Gastrocnemius medialis (tissue), 4 donors: ENCODE results near the gene TPT1. TPM values are rescaled to one million over a fixed set of nuclear protein-coding genes. Genes with fewer than 3 reads are reported as not detected.

Experiments
- ATAC-seq, 2 donors: fragments of 150-250 bp; one replicate each; pipeline ENCODE4 v1.9.1; 2016
- DNase-seq, 2 donors: peaks; one replicate each; pipeline ENCODE4 v3.0.0-alpha.2; 2019
- H3K27ac ChIP-seq, 4 donors: fragments of 200-600 bp; sonication (generic); 1 replicate in 1 of 4; 2 replicates in 3 of 4; pipeline ENCODE4 v1.5.1; 2016 to 2018; ENCODE audit warnings: mild to moderate bottlenecking in 2 of 4, moderate library complexity in 1 of 4
- H3K27me3 ChIP-seq, 3 donors: fragments of 200-600 bp; sonication (generic) in 2 of 3; 1 replicate in 1 of 3; 2 replicates in 2 of 3; pipeline versions ENCODE4 v1.5.1 to v1.6.0; 2016 to 2019; ENCODE audit warnings: mild to moderate bottlenecking in 1 of 3, moderate library complexity in 1 of 3
- H3K36me3 ChIP-seq, 2 donors: fragments of 200-600 bp; sonication (generic) in 1 of 2; one replicate each; pipeline ENCODE4 v1.5.1; 2017 to 2018
- H3K4me1 ChIP-seq, 2 donors: fragments of 200-600 bp; sonication (generic) in 1 of 2; one replicate each; pipeline ENCODE4 v1.5.1; 2016 to 2017; ENCODE audit warnings: mild to moderate bottlenecking in 2 of 2
- H3K4me3 ChIP-seq, 4 donors: fragments of 200-600 bp; sonication (generic) in 3 of 4; 1 replicate in 1 of 4; 2 replicates in 3 of 4; pipeline ENCODE4 v1.5.1; 2016 to 2019; ENCODE audit warnings: mild to moderate bottlenecking in 2 of 4
- H3K9me3 ChIP-seq, 3 donors: fragments of 200-600 bp; sonication (generic) in 2 of 3; 1 replicate in 1 of 3; 2 replicates in 2 of 3; pipeline ENCODE4 v1.5.1; 2016 to 2019
- POLR2A ChIP-seq, 2 donors: fragments of 450-650 bp; IDR thresholded peaks; one replicate each; pipeline ENCODE4 v1.6.1; 2017; ENCODE audit warnings: antibody characterized with exemption in 2 of 2, mild to moderate bottlenecking in 2 of 2, moderate library complexity in 2 of 2
- in situ Hi-C, 4 donors: fragments of 200-750 bp; cut with MboI; loops; one replicate each; pipeline versions ENCODE4 v1.15.0 to v1.8.0; 2017; ENCODE audit warnings: low sequenced_read_pairs in 4 of 4
- intact Hi-C: fragments of 100-400 bp; cut with DNase I; formaldehyde crosslinking; loops from one replicate; pipeline ENCODE4 v1.15.1; 2023; ENCODE audit warnings: low total_unique reads
- total RNA-seq, 4 donors: library from RNA; depleted of rRNA; stranded (reverse); fragments of >200 nt; gene quantifications; one replicate each; pipeline versions ENCODE4 v1.1.0 to v1.2.3, GENCODE V29; 2016
- TF ChIP-seq, protein P1 (sequence below), 5 experiments: fragments of 450-650 bp in 3 of 5; fragments of 200-600 bp in 2 of 5; sonication (generic) in 2 of 5; IDR thresholded peaks in 4 of 5; conservative IDR thresholded peaks in 1 of 5; 1 replicate in 4 of 5; 2 replicates in 1 of 5; pipeline ENCODE4 v1.5.1; 2016 to 2019; ENCODE audit warnings: antibody characterized with exemption in 5 of 5, mild to moderate bottlenecking in 3 of 5, moderate library complexity in 3 of 5

TPT1 gene
- total RNA-seq, 4 donors from 2014 or later = 4,595 to 7,577 (median 5,951) TPM

DNA sequence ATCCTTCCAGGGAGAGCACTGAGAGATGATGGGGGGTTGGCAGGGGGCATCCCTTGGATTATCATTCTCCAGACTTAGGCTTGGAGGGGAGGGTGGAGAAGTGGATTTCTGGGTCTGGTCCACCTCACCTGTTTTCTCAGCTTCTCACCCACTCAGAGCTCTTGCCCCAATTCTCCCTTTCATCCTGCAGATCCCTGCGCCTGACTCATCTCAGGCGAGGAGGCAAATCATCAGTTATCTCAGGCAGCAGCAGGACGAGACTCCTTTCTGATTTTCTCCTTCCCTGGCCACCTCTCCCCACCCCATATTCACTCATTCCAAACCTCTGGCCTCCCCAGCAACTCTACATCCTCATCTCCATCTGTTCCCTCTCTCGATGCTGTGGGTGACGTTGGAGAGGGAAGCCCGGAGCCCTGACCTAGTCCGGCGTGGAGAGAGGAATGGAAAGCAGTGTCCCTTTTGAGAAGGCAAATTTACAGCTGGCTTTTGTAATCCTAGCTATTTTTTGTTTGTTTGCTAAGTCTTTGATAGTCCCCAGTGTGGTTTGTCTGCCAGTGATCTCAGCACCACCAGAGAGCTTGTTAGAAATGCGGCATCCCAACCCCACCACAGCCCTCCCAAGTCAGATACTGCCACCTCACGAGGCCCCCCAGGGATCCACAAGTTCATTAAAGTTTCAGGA lies 24.0 kb upstream of the TPT1 start:
- peaks cover 7 to 9% of the 10 kb centered on the region in 2 donors for H3K4me1 ChIP-seq
- no peaks in the 10 kb centered on the region for H3K36me3 ChIP-seq
- no peaks in the 10 kb centered on the region for H3K27me3 ChIP-seq
- intact Hi-C loops = no loop called here
- H3K9me3 ChIP-seq = no peaks in the 10 kb centered on the region
- in situ Hi-C loops = loop anchor here in 2 of 4 donors (10.0 kb wide), 2 partner anchors 100 to 130 kb away; partner anchors contain the start of gene COG3 (in 1 of the 2)
- TF ChIP-seq POLR2A (IDR thresholded peaks at IDR 0.05) = no peak
- TF ChIP-seq, protein P1, sequence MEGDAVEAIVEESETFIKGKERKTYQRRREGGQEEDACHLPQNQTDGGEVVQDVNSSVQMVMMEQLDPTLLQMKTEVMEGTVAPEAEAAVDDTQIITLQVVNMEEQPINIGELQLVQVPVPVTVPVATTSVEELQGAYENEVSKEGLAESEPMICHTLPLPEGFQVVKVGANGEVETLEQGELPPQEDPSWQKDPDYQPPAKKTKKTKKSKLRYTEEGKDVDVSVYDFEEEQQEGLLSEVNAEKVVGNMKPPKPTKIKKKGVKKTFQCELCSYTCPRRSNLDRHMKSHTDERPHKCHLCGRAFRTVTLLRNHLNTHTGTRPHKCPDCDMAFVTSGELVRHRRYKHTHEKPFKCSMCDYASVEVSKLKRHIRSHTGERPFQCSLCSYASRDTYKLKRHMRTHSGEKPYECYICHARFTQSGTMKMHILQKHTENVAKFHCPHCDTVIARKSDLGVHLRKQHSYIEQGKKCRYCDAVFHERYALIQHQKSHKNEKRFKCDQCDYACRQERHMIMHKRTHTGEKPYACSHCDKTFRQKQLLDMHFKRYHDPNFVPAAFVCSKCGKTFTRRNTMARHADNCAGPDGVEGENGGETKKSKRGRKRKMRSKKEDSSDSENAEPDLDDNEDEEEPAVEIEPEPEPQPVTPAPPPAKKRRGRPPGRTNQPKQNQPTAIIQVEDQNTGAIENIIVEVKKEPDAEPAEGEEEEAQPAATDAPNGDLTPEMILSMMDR (IDR thresholded peaks at IDR 0.05 in 4 of 5, conservative IDR thresholded peaks at IDR 0.05 in 1 of 5) = no peak
- DNase-seq (no peak), ATAC-seq (no peak)
- no peak overlapping the region for H3K27ac ChIP-seq
- no peak overlapping the region for H3K4me3 ChIP-seq

- DNase-seq (no peak), ATAC-seq (no peak)
- Histone ChIP-seq H3K4me3 (no peak overlapping the region), H3K36me3 (peaks cover 0 to 2% of the 10 kb centered on the region in 2 donors), H3K27me3 (no peaks in the 10 kb centered on the region), H3K27ac (no peak overlapping the region), H3K4me1 (peaks cover 0 to under 1% of the 10 kb centered on the region in 2 donors), H3K9me3 (no peaks in the 10 kb centered on the region)
- TF ChIP-seq, protein P1 (IDR thresholded peaks at IDR 0.05 in 4 of 5, conservative IDR thresholded peaks at IDR 0.05 in 1 of 5) = no peak
- no peak for TF ChIP-seq POLR2A (IDR thresholded peaks at IDR 0.05)
- in situ Hi-C loops = loop anchor here in 2 of 4 donors (10.0 kb wide), 2 partner anchors 102 to 132 kb away; partner anchors contain the start of gene COG3 (in 1 of the 2)
- intact Hi-C loops = no loop called here
These were observed 22.0 kb upstream of the TPT1 start for GRCh38 chr13:45362939-45363338.

- TF ChIP-seq, protein P1 (IDR thresholded peaks at IDR 0.05 in 4 of 5, conservative IDR thresholded peaks at IDR 0.05 in 1 of 5) = no peak
- TF ChIP-seq POLR2A (IDR thresholded peaks at IDR 0.05) = no peak
- peaks cover 0 to 11% of the 10 kb centered on the region in 2 donors for H3K36me3 ChIP-seq
- intact Hi-C loops (no loop called here), in situ Hi-C loops (loop anchor here in 2 of 4 donors (10.0 kb wide), 2 partner anchors 103 to 133 kb away; partner anchors contain the start of gene COG3 (in 1 of the 2))
- H3K9me3 ChIP-seq = no peaks in the 10 kb centered on the region
- DNase-seq = no peak
- no peak overlapping the region for H3K4me3 ChIP-seq
- no peak for ATAC-seq
- no peaks in the 10 kb centered on the region for H3K4me1 ChIP-seq
- no peak overlapping the region for H3K27ac ChIP-seq
- no peaks in the 10 kb centered on the region for H3K27me3 ChIP-seq
These were observed 20.7 kb upstream of the TPT1 start for GRCh38 chr13:45361596-45362206.

GRCh38 chr13:45356966-45357672 lies 16.1 kb upstream of the TPT1 start:
- in situ Hi-C loops (no loop called here), intact Hi-C loops (no loop called here)
- TF ChIP-seq POLR2A (IDR thresholded peaks at IDR 0.05) = no peak
- TF ChIP-seq, protein P1 (IDR thresholded peaks at IDR 0.05 in 4 of 5, conservative IDR thresholded peaks at IDR 0.05 in 1 of 5) = no peak
- Histone ChIP-seq H3K4me1 (no peaks in the 10 kb centered on the region), H3K27me3 (no peaks in the 10 kb centered on the region), H3K27ac (no peak overlapping the region), H3K36me3 (peaks cover 0 to 13% of the 10 kb centered on the region in 2 donors), H3K4me3 (no peak overlapping the region), H3K9me3 (no peaks in the 10 kb centered on the region)
- ATAC-seq = no peak
- DNase-seq = no peak
